ENCODE measurements around the gene SLC18A2. TPM values are rescaled to one million over a fixed set of nuclear protein-coding genes. Genes with fewer than 3 reads are reported as not detected.

Gene SLC18A2
- total RNA-seq, 1 experiment from 2014 or later = 4.0 TPM

GRCh38 chr10:117224881-117225280 lies 16.0 kb upstream of the SLC18A2 start:
- Histone ChIP-seq H4K5ac (ENCODE audit: insufficient read length, low read depth, low read length) (no peak overlapping the region), H3K23me2 (ENCODE audit: insufficient read length, low read depth, low read length, poor library complexity, severe bottlenecking) (no peaks in the 10 kb centered on the region), H2BK20ac (ENCODE audit: low read depth, low read length, poor library complexity, severe bottlenecking) (no peak overlapping the region), H3K9me3 (ENCODE audit: control insufficient read depth, low read depth, low read length) (no peaks in the 10 kb centered on the region), H4K20me1 (ENCODE audit: control insufficient read depth, insufficient read depth, insufficient read length) (no peaks in the 10 kb centered on the region), H3K27me3 (ENCODE audit: insufficient read depth, low read length) (no peaks in the 10 kb centered on the region), H3K9ac (ENCODE audit: extremely low read depth, insufficient read length, low read length) (no peak overlapping the region), H3T11ph (ENCODE audit: low read length) (no peak overlapping the region), H3K14ac (ENCODE audit: insufficient read depth, low read length) (no peak overlapping the region), H3K4ac (ENCODE audit: low read depth, low read length) (no peak overlapping the region), H3K18ac (ENCODE audit: insufficient read length, low read depth, low read length) (no peak overlapping the region), H4K91ac (ENCODE audit: insufficient read length, low read depth, low read length) (no peak overlapping the region), H3K79me1 (ENCODE audit: insufficient read depth, low read depth, low read length, poor library complexity, severe bottlenecking) (no peaks in the 10 kb centered on the region), H3K56ac (ENCODE audit: insufficient read length, low read depth, low read length) (no peak overlapping the region), H4K8ac (replicated peaks; ENCODE audit: insufficient read length, low read depth, low read length) (no peak overlapping the region), H2BK5ac (ENCODE audit: insufficient read length, low read length) (no peak overlapping the region), H3K79me2 (ENCODE audit: insufficient read depth, low read length) (no peaks in the 10 kb centered on the region), H3K4me2 (ENCODE audit: insufficient read depth, insufficient read length, low read length) (no peak overlapping the region), H3K4me1 (ENCODE audit: insufficient read depth, low read length) (no peaks in the 10 kb centered on the region; the same call in 1 of the 2 replicates), H2BK12ac (ENCODE audit: insufficient read length, low read depth, low read length) (no peak overlapping the region), H3K23ac (ENCODE audit: insufficient read length, low read depth, low read length) (no peak overlapping the region), H3K27ac (ENCODE audit: insufficient read length, low read depth, low read length) (no peak overlapping the region), H2AK5ac (ENCODE audit: insufficient read length, low read length) (no peak overlapping the region), H2BK15ac (ENCODE audit: low read depth, low read length) (no peak overlapping the region), H2BK120ac (ENCODE audit: low read depth, low read length, poor library complexity, severe bottlenecking) (no peak overlapping the region), H2AFZ (ENCODE audit: low read length) (no peak overlapping the region)
- no peaks in the 10 kb centered on the region; a peak in 1 of 7 replicates for H3K36me3 Mint-ChIP-seq (ENCODE audit: insufficient read depth in 1 of 3, low read depth in 3 of 3)
- peaks cover 6% of the 10 kb centered on the region in 2 experiments; a peak in 3 of 5 replicates for H3K9me3 Mint-ChIP-seq
- DNase-seq = no peak
- H3K27ac Mint-ChIP-seq = no peak overlapping the region
- WGBS (ENCODE audit: extremely low coverage, insufficient read length, low lambda C conversion rate) = no CpG with 5 or more reads among the region's 3 CpGs
- H3K4me3 Mint-ChIP-seq = no peak overlapping the region
- no peak for TF ChIP-seq CTCF (conservative IDR thresholded peaks at IDR 0.05)
- H3K4me1 Mint-ChIP-seq = peaks cover 23 to 44% of the 10 kb centered on the region in 2 experiments
- peaks cover 17% of the 10 kb centered on the region for H3K27me3 Mint-ChIP-seq (ENCODE audit: low read depth)

Data from H9 (cell line).